ENCODE data around the gene PCDHGA1.
"Not testable (repeated sequence)": the region's sequence is repeated elsewhere in the genome, so short reads cannot be mapped to it uniquely, and the experiment has no call there.

Gene PCDHGA1

DNA sequence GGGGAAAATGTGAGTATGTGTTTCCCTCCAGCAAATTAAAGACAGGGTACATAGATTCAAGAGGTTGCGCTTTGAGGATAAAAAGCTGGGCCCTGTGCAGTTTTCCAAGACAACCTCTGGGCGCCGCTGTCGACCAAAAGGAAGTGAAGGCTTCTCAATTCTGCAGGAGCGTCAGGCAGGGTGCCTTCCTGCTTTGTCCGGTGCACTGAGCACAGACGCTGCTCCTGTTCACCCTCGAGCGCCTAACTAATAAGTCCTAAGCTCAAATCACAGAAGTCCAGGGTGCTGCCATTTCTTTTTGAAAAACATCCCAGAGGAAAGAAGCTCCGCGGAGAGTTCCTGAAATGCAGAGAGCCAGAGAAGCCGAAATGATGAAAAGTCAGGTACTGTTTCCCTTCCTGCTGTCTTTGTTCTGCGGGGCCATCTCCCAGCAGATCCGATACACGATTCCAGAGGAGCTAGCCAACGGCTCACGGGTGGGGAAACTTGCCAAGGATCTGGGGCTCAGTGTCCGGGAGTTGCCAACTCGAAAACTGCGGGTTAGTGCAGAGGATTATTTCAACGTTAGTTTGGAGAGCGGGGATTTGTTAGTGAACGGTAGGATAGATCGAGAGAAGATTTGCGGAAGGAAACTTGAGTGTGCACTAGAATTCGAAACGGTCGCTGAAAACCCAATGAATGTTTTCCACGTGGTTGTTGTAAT, 19.8 kb downstream of the PCDHGA1 start, which contains the start of gene PCDHGB1:
Gene PCDHGB1 (plus strand): TSS at position 183 of the 703 bp plus-strand sequence. CDS start 162 bp downstream, at position 345.
- DNase-seq (ENCODE audit: low spot score), result peak; percentile 61

- DNase-seq (ENCODE audit: low spot score), result no peak
These were observed 21.3 kb downstream of the PCDHGA1 start for GRCh38 chr5:141351591-141351990.

DNA sequence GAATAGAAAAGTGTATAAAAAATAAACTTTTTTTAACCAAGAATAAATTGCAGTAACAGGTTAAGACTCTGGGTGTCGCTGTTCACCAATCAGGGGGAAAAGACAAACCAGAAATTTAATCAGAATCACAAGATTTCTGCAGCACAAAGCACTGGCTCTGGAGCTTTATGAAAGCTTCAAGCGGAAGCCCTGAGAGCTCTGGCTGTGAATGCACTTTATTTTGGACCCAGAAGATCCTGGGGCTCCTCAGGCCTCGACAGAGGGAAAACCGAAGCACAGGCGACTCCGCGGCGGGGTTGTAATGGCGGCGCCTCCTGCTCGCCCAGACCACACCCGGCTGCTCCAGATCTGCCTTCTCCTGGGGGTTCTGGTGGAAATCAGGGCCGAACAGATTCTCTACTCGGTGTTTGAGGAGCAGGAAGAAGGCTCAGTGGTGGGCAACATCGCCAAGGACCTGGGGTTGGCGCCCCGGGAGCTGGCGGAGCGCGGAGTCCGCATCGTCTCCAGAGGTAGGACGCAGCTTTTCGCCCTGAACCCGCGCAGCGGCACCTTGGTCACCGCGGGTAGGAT, 24.7 kb downstream of the PCDHGA1 start, which contains the start of gene PCDHGA4:
Gene PCDHGA4 (plus strand): TSS at position 122 of the 570 bp plus-strand sequence. CDS start 87 bp downstream, at position 209.
- no peak for DNase-seq (ENCODE audit: low spot score)

DNA sequence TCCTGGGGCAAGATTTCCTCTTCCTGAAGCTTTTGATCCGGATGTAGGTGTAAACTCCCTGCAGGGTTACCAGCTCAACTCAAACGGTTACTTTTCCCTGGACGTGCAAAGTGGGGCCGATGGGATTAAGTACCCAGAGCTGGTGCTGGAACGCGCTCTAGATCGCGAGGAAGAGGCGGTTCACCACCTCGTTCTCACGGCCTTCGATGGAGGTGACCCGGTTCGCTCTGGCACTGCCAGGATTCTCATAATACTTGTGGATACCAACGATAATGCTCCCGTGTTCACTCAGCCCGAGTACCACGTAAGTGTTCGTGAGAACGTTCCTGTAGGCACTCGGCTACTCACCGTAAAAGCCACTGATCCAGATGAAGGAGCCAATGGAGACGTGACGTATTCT, 25.3 kb downstream of the PCDHGA1 start:
- DNase-seq (ENCODE audit: low spot score), result no peak

- DNase-seq (ENCODE audit: low spot score), result no peak
These were observed 25.8 kb downstream of the PCDHGA1 start for GRCh38 chr5:141356133-141356532.

- no peak for DNase-seq (ENCODE audit: low spot score)
These were observed 26.6 kb downstream of the PCDHGA1 start for GRCh38 chr5:141356950-141357349.

DNA sequence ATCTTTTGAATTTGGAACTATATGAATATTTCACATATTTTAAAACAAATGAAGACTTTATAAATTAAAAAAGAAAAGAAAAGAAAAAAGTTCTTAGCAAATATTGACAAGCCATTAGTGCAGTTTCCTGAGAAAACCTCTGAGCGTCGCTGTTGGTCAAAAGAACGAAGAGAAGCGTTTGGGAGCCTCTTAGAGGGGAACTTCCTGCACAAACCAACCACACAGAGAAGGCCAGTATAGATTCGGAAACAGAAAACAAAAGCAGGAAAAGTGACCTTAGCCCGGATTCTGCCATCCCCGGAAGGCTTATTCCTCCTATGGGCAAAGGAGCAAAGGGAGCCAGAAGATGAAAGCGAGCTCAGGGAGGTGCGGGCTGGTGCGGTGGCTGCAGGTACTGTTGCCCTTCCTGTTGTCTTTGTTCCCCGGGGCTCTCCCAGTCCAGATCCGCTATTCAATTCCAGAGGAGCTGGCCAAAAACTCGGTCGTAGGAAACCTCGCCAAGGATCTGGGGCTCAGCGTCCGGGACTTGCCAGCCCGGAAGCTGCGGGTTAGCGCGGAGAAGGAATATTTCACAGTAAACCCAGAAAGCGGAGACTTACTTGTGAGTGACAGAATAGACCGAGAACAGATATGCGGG, 29.6 kb downstream of the PCDHGA1 start, which contains the start of gene PCDHGB2:
Gene PCDHGB2 (plus strand): TSS at position 205 of the 637 bp plus-strand sequence. CDS start 142 bp downstream, at position 347.
- no peak for DNase-seq (ENCODE audit: low spot score)

- DNase-seq (ENCODE audit: low spot score), result no peak
These were observed 30.4 kb downstream of the PCDHGA1 start for GRCh38 chr5:141360685-141361084.

DNA sequence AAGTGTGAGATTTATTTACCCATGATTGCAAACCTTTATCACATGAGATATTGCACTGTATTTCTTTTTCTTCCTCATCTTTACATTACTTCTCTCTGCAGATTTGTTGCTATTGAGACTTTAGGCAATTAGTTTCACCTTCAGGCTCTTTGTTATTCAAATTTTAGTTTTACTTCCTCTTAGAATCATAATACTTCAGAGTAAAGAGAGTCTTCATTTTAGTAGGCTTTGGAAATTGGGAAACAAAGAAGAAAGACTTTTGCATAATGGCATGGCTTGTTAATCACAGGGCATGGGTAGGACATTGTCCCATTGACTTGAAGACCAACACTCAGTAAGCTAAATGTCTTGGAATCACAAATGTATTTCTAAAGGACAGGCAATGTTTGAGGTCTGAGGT, 32.4 kb downstream of the PCDHGA1 start:
- no peak for DNase-seq (ENCODE audit: low spot score)

DNA sequence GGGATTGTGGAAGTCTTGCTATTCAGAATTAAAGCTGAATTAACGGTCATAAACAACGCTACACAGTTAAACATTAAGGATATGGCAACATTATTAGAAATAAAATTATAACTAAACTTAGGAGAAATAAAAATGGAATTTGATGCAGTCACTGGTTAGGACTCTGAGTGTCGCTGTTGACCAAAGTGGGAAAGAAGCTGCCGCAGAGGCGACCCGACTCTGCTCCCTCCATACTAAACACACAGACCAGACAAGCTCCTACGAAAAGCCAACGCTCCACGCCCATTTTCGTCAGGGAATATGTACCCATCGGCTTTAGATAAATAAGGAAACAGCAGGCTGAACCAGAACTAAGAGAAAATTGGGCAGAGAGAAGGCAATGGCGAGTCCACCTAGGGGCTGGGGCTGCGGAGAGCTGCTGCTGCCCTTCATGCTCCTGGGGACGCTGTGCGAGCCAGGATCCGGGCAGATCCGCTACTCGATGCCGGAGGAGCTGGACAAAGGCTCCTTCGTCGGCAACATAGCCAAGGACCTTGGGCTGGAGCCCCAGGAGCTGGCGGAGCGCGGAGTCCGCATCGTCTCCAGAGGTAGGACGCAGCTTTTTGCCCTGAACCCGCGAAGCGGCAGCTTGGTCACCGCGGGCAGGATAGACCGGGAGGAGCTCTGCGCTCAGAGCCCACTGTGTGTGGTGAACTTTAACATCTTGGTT, 33.8 kb downstream of the PCDHGA1 start, which contains the start of gene PCDHGA5:
Gene PCDHGA5 (plus strand): TSS at position 211 of the 709 bp plus-strand sequence. CDS start 169 bp downstream, at position 380.
- DNase-seq (ENCODE audit: low spot score), result no peak

DNA sequence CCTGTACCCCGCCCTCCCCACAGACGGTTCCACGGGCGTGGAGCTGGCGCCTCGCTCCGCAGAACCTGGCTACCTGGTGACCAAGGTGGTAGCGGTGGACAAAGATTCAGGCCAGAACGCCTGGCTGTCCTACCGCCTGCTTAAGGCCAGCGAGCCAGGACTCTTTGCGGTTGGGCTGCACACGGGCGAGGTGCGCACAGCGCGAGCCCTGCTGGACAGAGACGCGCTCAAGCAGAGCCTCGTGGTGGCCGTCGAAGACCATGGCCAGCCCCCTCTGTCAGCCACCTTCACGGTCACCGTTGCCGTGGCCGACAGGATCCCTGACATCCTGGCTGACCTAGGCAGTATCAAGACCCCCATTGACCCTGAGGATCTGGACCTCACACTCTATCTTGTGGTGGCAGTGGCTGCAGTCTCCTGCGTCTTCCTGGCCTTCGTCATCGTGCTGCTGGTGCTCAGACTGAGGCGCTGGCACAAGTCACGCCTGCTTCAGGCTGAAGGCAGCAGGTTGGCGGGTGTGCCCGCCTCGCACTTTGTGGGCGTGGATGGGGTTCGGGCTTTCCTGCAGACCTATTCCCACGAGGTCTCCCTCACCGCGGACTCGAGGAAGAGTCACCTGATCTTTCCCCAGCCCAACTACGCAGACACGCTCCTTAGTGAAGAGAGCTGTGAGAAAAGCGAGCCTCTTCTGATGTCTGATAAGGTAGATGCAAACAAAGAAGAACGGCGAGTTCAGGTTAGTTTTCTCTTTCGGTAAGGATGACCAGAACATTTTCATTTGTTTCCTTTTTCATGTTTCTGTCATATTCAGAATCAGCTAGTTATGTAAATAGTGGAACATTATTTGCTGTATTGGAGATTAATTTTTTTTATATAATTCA, 35.9 kb downstream of the PCDHGA1 start:
- DNase-seq (ENCODE audit: low spot score), result no peak

- DNase-seq (ENCODE audit: low spot score), result no peak
These were observed 39.9 kb downstream of the PCDHGA1 start, which contains the start of gene PCDHGB3 for GRCh38 chr5:141369994-141370848. Gene PCDHGB3 (plus strand): TSS chr5:141370242. CDS start chr5:141370395, 153 bp downstream.

- DNase-seq (ENCODE audit: low spot score), result no peak
These were observed 41.5 kb downstream of the PCDHGA1 start for GRCh38 chr5:141371572-141372475.

- peak; percentile 3 for DNase-seq (ENCODE audit: low spot score)
These were observed 43.5 kb downstream of the PCDHGA1 start, which contains the start of gene PCDHGA6 for GRCh38 chr5:141373673-141374317. Gene PCDHGA6 (plus strand): TSS chr5:141373891. CDS start chr5:141374084, 193 bp downstream.

GRCh38 chr5:141374627-141375026, 44.3 kb downstream of the PCDHGA1 start:
- DNase-seq (ENCODE audit: low spot score), result no peak

GRCh38 chr5:141375444-141376155, 45.3 kb downstream of the PCDHGA1 start:
- not testable (repeated sequence) for DNase-seq (ENCODE audit: low spot score)

DNA sequence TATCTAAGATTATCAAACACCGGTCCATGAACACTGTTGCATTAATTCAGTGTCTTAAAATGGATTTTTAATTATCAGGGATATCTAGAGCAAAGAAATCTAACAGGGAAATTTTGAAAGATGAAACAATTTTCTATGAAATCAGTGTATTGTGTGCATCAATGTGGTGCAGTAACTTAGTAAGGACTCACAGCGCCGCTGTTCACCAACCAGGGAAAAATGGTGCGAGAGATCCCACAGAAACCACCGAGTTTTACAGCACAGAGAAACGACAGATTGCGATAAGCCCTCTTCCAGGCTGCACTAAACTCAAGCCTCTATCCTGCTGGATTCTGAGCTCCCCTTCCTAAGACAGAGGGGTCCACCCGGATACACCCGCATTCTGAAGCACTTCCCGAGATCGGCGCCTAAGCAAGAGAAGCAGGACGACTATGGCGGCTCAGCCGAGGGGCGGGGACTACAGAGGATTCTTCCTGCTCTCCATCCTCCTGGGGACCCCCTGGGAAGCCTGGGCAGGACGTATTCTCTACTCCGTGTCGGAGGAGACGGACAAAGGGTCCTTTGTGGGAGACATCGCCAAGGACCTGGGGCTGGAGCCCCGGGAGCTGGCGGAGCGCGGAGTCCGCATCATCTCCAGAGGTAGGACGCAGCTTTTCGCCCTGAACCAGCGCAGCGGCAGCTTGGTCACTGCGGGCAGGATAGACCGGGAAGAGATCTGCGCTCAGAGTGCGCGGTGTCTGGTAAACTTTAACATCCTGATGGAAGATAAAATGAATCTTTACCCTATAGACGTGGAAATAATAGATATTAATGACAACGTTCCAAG, 52.4 kb downstream of the PCDHGA1 start, which contains the start of gene PCDHGA7:
Gene PCDHGA7 (plus strand): TSS at position 274 of the 826 bp plus-strand sequence. CDS start 158 bp downstream, at position 432.
- DNase-seq (ENCODE audit: low spot score), result no peak
